ENCODE data around the gene TPD52L1. TPM values are rescaled to one million over a fixed set of nuclear protein-coding genes. Genes with fewer than 3 reads are reported as not detected.
"Not testable (repeated sequence)": the region's sequence is repeated elsewhere in the genome, so short reads cannot be mapped to it uniquely, and the experiment has no call there.

The TPD52L1 gene
- total and polyA plus RNA-seq, 3 experiments from 2014 or later, result 0.18 TPM; not detected in 2

- H3K4me3 Mint-ChIP-seq, result peak overlapping the region in 1 of 7 donors; percentile 21
- H3K27ac ChIP-seq (ENCODE audit: low read depth, low read length), result no peak overlapping the region
- peaks cover 0 to 7% (median 2%) of the 10 kb centered on the region in 5 donors for H3K9me3 Mint-ChIP-seq
- no peaks in the 10 kb centered on the region for H3K27me3 ChIP-seq (ENCODE audit: insufficient read depth, low read length, poor library complexity, severe bottlenecking)
- no peaks in the 10 kb centered on the region for H3K27me3 Mint-ChIP-seq
- H3K4me1 ChIP-seq (ENCODE audit: insufficient read depth, low read length), result no peaks in the 10 kb centered on the region
- no peak overlapping the region for H3K4me3 ChIP-seq (ENCODE audit: low read length)
- ChIA-PET POLR2A (no interaction called here), CTCF (no interaction called here)
- peak overlapping the region in 1 of 8 donors; percentile 69 for H3K27ac Mint-ChIP-seq
- peaks cover 9% of the 10 kb centered on the region for H3K36me3 ChIP-seq (ENCODE audit: insufficient read depth, low read length)
- H3K9me3 ChIP-seq (ENCODE audit: low read length), result no peaks in the 10 kb centered on the region
- peaks cover 40 to 84% (median 65%) of the 10 kb centered on the region in 3 donors for H3K36me3 Mint-ChIP-seq
- no peak for DNase-seq
- peaks cover 68 to 87% (median 86%) of the 10 kb centered on the region in 3 donors for H3K4me1 Mint-ChIP-seq
These were observed 126.4 kb downstream of the TPD52L1 start for GRCh38 chr6:125279961-125280360.

GRCh38 chr6:125280370-125281035 lies 126.9 kb downstream of the TPD52L1 start:
- DNase-seq; H3K27ac ChIP-seq (ENCODE audit: low read depth, low read length); H3K9me3 ChIP-seq (ENCODE audit: low read length); H3K4me3 ChIP-seq (ENCODE audit: low read length); H3K4me1 ChIP-seq (ENCODE audit: insufficient read depth, low read length); H3K27me3 Mint-ChIP-seq; POLR2A ChIA-PET; H3K36me3 ChIP-seq (ENCODE audit: insufficient read depth, low read length); CTCF ChIA-PET; H3K27me3 ChIP-seq (ENCODE audit: insufficient read depth, low read length, poor library complexity, severe bottlenecking); H3K4me3 Mint-ChIP-seq: not testable (repeated sequence)
- Mint-ChIP-seq H3K9me3 (peaks cover 0 to 11% (median 5%) of the 10 kb centered on the region in 5 donors), H3K36me3 (peaks cover 38 to 83% (median 70%) of the 10 kb centered on the region in 3 donors), H3K4me1 (peaks cover 68 to 89% (median 86%) of the 10 kb centered on the region in 3 donors), H3K27ac (peak overlapping the region in 1 of 8 donors; percentile 35)

- peaks cover 0 to 15% (median 7%) of the 10 kb centered on the region in 5 donors for H3K9me3 Mint-ChIP-seq
- H3K36me3 ChIP-seq (ENCODE audit: insufficient read depth, low read length); H3K9me3 ChIP-seq (ENCODE audit: low read length); H3K4me1 ChIP-seq (ENCODE audit: insufficient read depth, low read length); CTCF ChIA-PET; H3K27me3 ChIP-seq (ENCODE audit: insufficient read depth, low read length, poor library complexity, severe bottlenecking); H3K27ac Mint-ChIP-seq; H3K4me3 Mint-ChIP-seq; H3K27me3 Mint-ChIP-seq; H3K27ac ChIP-seq (ENCODE audit: low read depth, low read length); DNase-seq; H3K4me3 ChIP-seq (ENCODE audit: low read length); POLR2A ChIA-PET: not testable (repeated sequence)
- H3K36me3 Mint-ChIP-seq, result peaks cover 37 to 83% (median 83%) of the 10 kb centered on the region in 3 donors
- peaks cover 67 to 84% (median 81%) of the 10 kb centered on the region in 3 donors for H3K4me1 Mint-ChIP-seq
These were observed 128.9 kb downstream of the TPD52L1 start for GRCh38 chr6:125282470-125282869.

- no peaks in the 10 kb centered on the region for H3K27me3 ChIP-seq (ENCODE audit: insufficient read depth, low read length, poor library complexity, severe bottlenecking)
- H3K4me1 Mint-ChIP-seq, result peaks cover 57 to 75% (median 70%) of the 10 kb centered on the region in 3 donors
- no peak overlapping the region for H3K27ac ChIP-seq (ENCODE audit: low read depth, low read length)
- H3K4me1 ChIP-seq (ENCODE audit: insufficient read depth, low read length), result no peaks in the 10 kb centered on the region
- no peak overlapping the region for H3K4me3 Mint-ChIP-seq
- H3K27me3 Mint-ChIP-seq, result no peaks in the 10 kb centered on the region
- H3K9me3 Mint-ChIP-seq, result peaks cover 7 to 20% (median 10%) of the 10 kb centered on the region in 5 donors
- peaks cover 47 to 89% (median 81%) of the 10 kb centered on the region in 3 donors for H3K36me3 Mint-ChIP-seq
- H3K36me3 ChIP-seq (ENCODE audit: insufficient read depth, low read length), result peaks cover 3% of the 10 kb centered on the region
- CTCF ChIA-PET, result no interaction called here
- POLR2A ChIA-PET, result no interaction called here
- H3K4me3 ChIP-seq (ENCODE audit: low read length), result no peak overlapping the region
- H3K27ac Mint-ChIP-seq, result no peak overlapping the region
- peaks cover 6% of the 10 kb centered on the region for H3K9me3 ChIP-seq (ENCODE audit: low read length)
- DNase-seq, result no peak
These were observed 131.8 kb downstream of the TPD52L1 start for GRCh38 chr6:125285353-125285752.

GRCh38 chr6:125285936-125286335 lies 132.4 kb downstream of the TPD52L1 start:
- ChIA-PET POLR2A (no interaction called here), CTCF (no interaction called here)
- no peak overlapping the region for H3K27ac ChIP-seq (ENCODE audit: low read depth, low read length)
- Mint-ChIP-seq H3K9me3 (peaks cover 7 to 20% (median 10%) of the 10 kb centered on the region in 5 donors), H3K4me1 (peaks cover 53 to 72% (median 65%) of the 10 kb centered on the region in 3 donors), H3K27me3 (no peaks in the 10 kb centered on the region), H3K4me3 (no peak overlapping the region), H3K27ac (no peak overlapping the region), H3K36me3 (peaks cover 46 to 85% (median 80%) of the 10 kb centered on the region in 3 donors)
- no peak overlapping the region for H3K4me3 ChIP-seq (ENCODE audit: low read length)
- peaks cover 6% of the 10 kb centered on the region for H3K9me3 ChIP-seq (ENCODE audit: low read length)
- DNase-seq, result no peak
- no peaks in the 10 kb centered on the region for H3K36me3 ChIP-seq (ENCODE audit: insufficient read depth, low read length)
- H3K4me1 ChIP-seq (ENCODE audit: insufficient read depth, low read length), result no peaks in the 10 kb centered on the region
- no peaks in the 10 kb centered on the region for H3K27me3 ChIP-seq (ENCODE audit: insufficient read depth, low read length, poor library complexity, severe bottlenecking)

GRCh38 chr6:125287718-125288117 lies 134.1 kb downstream of the TPD52L1 start:
- Mint-ChIP-seq H3K9me3 (peaks cover 2 to 14% (median 8%) of the 10 kb centered on the region in 5 donors), H3K27me3 (no peaks in the 10 kb centered on the region), H3K4me1 (peaks cover 43 to 63% (median 55%) of the 10 kb centered on the region in 3 donors), H3K36me3 (peaks cover 41 to 82% (median 78%) of the 10 kb centered on the region in 3 donors), H3K27ac (peak overlapping the region in 1 of 8 donors; percentile 31), H3K4me3 (no peak overlapping the region)
- ChIA-PET CTCF (no interaction called here), POLR2A (no interaction called here)
- no peak overlapping the region for H3K27ac ChIP-seq (ENCODE audit: low read depth, low read length)
- H3K36me3 ChIP-seq (ENCODE audit: insufficient read depth, low read length), result peaks cover 11% of the 10 kb centered on the region
- peaks cover 6% of the 10 kb centered on the region for H3K9me3 ChIP-seq (ENCODE audit: low read length)
- no peaks in the 10 kb centered on the region for H3K27me3 ChIP-seq (ENCODE audit: insufficient read depth, low read length, poor library complexity, severe bottlenecking)
- H3K4me1 ChIP-seq (ENCODE audit: insufficient read depth, low read length), result no peaks in the 10 kb centered on the region
- DNase-seq, result no peak
- H3K4me3 ChIP-seq (ENCODE audit: low read length), result no peak overlapping the region

GRCh38 chr6:125293587-125293986 lies 140.0 kb downstream of the TPD52L1 start:
- Mint-ChIP-seq H3K36me3 (peaks cover 32 to 83% (median 34%) of the 10 kb centered on the region in 3 donors), H3K4me1 (peaks cover 40 to 58% (median 53%) of the 10 kb centered on the region in 3 donors), H3K4me3 (no peak overlapping the region), H3K27me3 (no peaks in the 10 kb centered on the region), H3K27ac (no peak overlapping the region), H3K9me3 (peaks cover 0 to 7% (median 3%) of the 10 kb centered on the region in 5 donors)
- Histone ChIP-seq H3K27me3 (ENCODE audit: insufficient read depth, low read length, poor library complexity, severe bottlenecking) (no peaks in the 10 kb centered on the region), H3K4me3 (ENCODE audit: low read length) (no peak overlapping the region), H3K36me3 (ENCODE audit: insufficient read depth, low read length) (peaks cover 33% of the 10 kb centered on the region), H3K9me3 (ENCODE audit: low read length) (no peaks in the 10 kb centered on the region), H3K4me1 (ENCODE audit: insufficient read depth, low read length) (no peaks in the 10 kb centered on the region), H3K27ac (ENCODE audit: low read depth, low read length) (no peak overlapping the region)
- CTCF ChIA-PET, result no interaction called here
- DNase-seq, result no peak
- POLR2A ChIA-PET, result no interaction called here

- POLR2A ChIA-PET, result no interaction called here
These were observed 140.5 kb downstream of the TPD52L1 start for GRCh38 chr6:125294036-125294435.

More at GRCh38 chr6:125294036-125294435, 140.5 kb downstream of the TPD52L1 start:
- Histone ChIP-seq H3K4me3 (ENCODE audit: low read length) (no peak overlapping the region), H3K27me3 (ENCODE audit: insufficient read depth, low read length, poor library complexity, severe bottlenecking) (no peaks in the 10 kb centered on the region), H3K27ac (ENCODE audit: low read depth, low read length) (no peak overlapping the region), H3K36me3 (ENCODE audit: insufficient read depth, low read length) (peaks cover 33% of the 10 kb centered on the region), H3K9me3 (ENCODE audit: low read length) (no peaks in the 10 kb centered on the region), H3K4me1 (ENCODE audit: insufficient read depth, low read length) (peaks cover 2% of the 10 kb centered on the region)
- CTCF ChIA-PET, result no interaction called here
- peaks cover 33 to 86% (median 35%) of the 10 kb centered on the region in 3 donors for H3K36me3 Mint-ChIP-seq
- H3K4me3 Mint-ChIP-seq, result no peak overlapping the region
- H3K9me3 Mint-ChIP-seq, result peaks cover 0 to 7% (median 3%) of the 10 kb centered on the region in 5 donors
- DNase-seq, result no peak
- H3K27me3 Mint-ChIP-seq, result no peaks in the 10 kb centered on the region
- no peak overlapping the region for H3K27ac Mint-ChIP-seq
- H3K4me1 Mint-ChIP-seq, result peaks cover 43 to 62% (median 57%) of the 10 kb centered on the region in 3 donors
